Measurements from ENCODE around the gene BTN1A1.

DNA sequence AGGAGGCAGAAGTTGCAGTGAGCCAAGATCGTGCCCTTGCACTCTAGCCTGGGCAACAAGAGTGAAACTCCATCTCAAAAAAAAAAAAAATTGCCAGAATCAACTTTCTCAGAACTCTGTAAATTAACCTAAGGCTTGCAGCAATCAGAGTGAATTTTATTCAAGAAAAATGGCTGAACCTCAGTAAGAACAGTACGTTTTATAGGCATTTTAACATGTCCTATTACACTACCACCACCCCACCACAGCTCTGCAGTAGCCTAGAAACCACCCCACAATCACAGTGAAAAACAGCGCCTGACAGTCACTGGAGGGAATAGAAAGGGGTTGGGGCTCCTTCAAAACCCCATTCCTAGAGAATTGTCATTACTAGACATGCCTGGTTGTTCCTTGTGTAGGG is 16.4 kb upstream of the BTN1A1 start:
- TF ChIP-seq, protein P1, sequence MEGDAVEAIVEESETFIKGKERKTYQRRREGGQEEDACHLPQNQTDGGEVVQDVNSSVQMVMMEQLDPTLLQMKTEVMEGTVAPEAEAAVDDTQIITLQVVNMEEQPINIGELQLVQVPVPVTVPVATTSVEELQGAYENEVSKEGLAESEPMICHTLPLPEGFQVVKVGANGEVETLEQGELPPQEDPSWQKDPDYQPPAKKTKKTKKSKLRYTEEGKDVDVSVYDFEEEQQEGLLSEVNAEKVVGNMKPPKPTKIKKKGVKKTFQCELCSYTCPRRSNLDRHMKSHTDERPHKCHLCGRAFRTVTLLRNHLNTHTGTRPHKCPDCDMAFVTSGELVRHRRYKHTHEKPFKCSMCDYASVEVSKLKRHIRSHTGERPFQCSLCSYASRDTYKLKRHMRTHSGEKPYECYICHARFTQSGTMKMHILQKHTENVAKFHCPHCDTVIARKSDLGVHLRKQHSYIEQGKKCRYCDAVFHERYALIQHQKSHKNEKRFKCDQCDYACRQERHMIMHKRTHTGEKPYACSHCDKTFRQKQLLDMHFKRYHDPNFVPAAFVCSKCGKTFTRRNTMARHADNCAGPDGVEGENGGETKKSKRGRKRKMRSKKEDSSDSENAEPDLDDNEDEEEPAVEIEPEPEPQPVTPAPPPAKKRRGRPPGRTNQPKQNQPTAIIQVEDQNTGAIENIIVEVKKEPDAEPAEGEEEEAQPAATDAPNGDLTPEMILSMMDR (IDR thresholded peaks at IDR 0.05), result no peak
- TF ChIP-seq POLR2AphosphoS5 (IDR thresholded peaks at IDR 0.05; ENCODE audit: low read depth, low read length), result no peak

All from Panc1 (cell line).